Measurements from ENCODE around the gene SMIM22.
"Not testable (repeated sequence)": the region's sequence is repeated elsewhere in the genome, so short reads cannot be mapped to it uniquely, and the experiment has no call there.

SMIM22 gene

DNA sequence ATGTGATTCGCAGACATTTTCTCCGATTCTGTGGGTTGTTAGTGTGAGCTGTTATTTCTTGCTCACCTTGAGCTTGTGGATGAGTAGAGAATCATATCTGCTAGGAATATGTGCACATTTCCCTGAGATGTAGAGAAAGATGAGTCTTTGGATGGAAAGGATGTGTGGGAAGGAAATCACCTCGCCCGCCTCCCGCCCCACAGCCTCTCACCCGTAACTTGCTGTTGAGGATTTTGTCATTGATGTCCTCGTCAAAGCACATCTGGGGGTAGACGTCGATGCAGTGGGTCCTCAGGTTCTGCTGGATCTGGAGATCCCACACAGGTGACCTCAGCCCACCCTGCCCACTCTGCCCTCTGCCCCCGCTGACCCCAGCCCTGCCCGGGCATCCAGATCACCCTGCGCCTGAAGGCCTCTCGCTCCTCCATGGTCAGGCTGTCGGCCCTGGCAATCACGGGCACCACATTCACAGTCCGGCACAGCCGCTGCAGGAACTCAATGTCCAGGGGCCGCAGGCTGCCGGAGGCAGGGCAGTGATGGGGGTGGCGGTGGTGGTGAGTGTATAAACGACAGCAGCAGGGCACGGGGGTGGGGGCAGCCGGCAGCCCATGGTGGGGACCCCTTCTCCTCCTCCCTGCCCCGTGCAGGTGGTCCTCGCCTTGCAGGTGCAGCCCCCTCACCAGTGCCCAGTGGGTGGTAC is 11.8 kb upstream of the SMIM22 start:
- H3K27ac ChIP-seq: no peak overlapping the region
- no peak for TF ChIP-seq CTCF (conservative IDR thresholded peaks at IDR 0.05)

DNA sequence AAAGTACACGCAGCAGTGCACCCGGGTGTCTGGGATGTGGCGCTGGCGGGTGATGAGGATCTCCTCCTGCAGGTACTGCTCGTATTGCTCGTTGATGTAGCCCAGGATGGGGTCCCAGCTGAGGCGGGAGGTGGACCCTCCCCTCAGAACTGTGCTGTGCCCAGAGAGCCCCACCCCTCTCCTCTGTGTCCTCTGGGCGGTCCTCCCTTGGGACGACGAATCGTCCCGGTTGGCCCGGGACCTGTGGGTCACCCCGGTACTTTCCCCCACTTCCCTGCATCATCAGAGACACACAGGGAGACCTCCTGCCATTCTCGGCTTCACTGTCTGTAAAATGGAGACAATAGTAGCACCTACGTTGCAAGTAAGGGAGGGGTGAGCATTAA is 11.2 kb upstream of the SMIM22 start:
- TF ChIP-seq CTCF (conservative IDR thresholded peaks at IDR 0.05): no peak
- H3K27ac ChIP-seq: no peak overlapping the region

- H3K27ac ChIP-seq: not testable (repeated sequence)
These were observed 10.7 kb upstream of the SMIM22 start for GRCh38 chr16:4784444-4784987.

DNA sequence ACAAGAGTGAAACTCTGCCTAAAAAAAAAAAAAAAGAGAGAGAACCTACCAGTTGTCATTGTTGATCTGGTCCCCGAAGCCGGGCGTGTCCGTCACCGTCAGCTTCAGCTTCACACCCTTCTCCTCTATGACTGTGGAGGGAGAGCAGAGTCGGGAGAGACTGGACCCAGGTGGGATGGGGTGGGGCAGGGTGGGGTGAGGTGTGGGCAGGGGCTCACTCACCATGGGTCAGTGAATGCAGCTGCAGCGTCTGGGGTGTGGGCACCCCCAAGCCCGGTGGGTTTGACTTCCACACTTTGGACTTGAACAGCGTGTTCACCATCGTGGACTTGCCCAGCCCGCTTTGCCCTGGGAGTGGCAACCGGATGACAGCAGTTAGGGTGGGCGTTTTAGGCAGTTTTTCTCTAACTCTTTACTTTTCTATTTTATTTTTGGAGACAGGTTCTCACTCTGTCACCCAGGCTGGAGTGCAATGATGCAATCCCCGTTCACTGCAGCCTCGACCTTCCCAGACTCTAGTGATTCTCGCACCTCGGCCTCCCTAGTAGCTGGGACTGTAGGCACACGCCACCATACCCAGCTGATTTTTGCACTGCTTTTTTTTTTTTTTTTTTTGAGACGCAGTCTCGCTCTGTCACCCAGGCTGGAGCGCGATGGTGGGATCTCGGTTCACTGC is 9.3 kb upstream of the SMIM22 start:
- H3K27ac ChIP-seq: no peak overlapping the region
- TF ChIP-seq CTCF (conservative IDR thresholded peaks at IDR 0.05): no peak

DNA sequence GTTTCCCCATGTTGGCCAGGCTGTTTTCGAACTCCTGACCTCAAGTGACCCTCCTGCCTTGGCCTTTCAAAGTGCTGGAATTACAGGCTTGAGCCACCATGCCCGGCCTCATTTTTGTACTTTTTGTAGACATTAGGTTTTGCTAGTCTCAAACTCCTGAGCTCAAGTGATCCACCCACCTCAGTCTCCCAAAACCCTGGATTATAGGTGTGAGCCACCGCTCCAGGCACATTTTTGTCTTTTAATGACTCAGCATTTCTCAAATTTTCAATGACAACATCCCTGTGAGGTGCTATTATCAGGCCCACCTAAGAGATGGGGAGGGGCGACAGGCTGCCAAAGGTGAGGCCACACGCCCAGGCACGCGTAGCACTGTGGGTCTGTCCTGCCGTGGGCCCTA is 8.1 kb upstream of the SMIM22 start:
- H3K27ac ChIP-seq: no peak overlapping the region
- TF ChIP-seq CTCF (conservative IDR thresholded peaks at IDR 0.05): no peak

DNA sequence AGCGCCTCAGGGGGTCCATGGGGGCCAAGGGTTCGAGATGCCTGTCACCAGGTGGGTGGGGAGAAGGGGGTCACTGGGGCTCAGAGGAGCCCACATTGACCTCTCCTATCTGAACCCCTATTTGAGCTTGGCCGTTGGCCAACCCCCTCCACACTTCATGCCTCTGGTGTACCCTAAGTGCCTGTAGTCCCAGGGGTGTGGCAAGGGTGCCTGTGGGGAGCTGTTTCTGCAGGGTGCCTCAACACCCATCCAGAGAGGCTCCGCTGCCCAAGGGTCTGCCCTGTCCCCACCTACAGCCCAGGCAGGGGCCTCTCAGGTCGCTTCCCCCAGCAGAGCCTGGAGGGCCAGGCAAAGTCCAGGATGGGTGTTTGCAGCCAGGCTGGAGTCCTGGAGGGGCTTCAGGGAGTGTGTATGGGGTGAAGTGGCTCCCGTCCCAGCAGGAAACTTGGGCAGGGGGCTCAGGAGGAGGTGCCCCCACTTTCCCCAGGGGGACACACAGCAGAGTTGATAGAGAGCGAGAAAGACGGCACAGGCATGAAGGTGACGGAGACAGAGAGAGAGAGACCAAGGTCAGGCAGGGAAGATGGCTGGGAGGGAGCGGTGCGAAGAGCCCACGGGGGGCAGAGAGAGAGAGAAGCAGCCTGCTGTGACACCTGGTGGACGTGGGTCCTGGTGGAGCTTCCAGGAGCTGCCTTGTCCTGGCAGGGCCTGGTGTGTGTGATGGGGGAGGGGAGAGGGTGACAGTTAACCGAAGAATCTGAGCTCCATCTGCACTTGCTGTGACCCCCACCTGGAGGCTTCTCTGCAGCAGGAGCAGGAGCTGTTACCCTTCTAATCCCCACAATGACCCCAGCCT is 7.3 kb upstream of the SMIM22 start, which contains the start of gene SEPTIN12:
SEPTIN12 (minus strand) TSS at position 719 of the 856 bp plus-strand sequence; CDS start at position 19, 700 bp downstream.
- peak within 1 kb of the TSS; percentile 41 for H3K27ac ChIP-seq
- no peak for TF ChIP-seq CTCF (conservative IDR thresholded peaks at IDR 0.05)

DNA sequence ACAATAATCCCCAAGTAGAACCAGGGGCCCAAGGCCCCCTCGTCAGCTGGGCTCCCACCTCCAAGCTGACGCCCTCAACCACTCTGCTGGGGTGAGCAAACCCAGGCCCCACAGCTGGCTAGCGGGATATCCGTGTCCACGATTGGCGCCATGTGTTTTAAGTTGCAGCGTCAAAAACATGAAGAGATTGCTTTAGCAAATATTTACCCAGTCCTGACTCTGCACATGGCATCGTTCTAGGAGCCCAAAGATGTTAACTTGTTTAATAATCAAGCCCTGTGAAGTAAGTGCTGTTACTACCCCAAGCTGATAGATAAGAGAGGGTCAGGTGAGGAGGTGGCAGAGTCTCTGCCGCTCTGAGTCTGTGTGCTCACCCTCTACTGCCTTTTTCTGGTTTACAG is 6.7 kb upstream of the SMIM22 start:
- no peak for TF ChIP-seq CTCF (conservative IDR thresholded peaks at IDR 0.05)
- H3K27ac ChIP-seq: peak overlapping the region; percentile 41
